ENCODE data around the gene PCDH19.

PCDH19 gene

DNA sequence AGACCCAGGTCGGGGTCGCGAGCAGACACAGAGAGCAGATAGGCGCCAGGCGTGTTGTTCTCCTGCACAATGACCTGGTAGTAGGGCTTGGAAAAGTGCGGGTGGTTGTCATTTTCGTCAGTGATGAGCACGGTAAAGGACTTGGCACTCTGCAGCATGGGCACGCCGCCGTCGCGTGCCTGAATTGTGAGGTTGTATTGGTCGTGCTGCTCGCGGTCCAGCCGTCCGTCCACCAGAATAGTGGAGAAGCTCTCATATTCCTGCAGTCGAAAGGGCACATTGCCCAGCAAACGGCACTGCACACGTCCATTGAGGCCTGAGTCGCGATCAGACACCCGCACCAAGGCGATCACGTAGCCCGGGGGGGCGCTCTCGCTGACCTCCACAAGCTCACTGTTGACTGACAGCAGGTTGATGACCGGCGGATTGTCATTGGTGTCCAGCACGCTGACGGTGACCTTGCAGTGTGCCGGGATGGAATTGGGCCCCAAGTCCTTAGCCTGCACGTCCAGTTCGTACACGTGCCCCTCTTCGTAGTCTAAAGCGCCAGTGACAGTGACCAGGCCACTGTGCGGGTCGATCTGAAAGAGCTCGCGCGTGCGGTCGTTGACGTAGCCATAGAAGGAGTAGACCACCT is 2.8 kb downstream of the PCDH19 start:
- no peak for DNase-seq

DNA sequence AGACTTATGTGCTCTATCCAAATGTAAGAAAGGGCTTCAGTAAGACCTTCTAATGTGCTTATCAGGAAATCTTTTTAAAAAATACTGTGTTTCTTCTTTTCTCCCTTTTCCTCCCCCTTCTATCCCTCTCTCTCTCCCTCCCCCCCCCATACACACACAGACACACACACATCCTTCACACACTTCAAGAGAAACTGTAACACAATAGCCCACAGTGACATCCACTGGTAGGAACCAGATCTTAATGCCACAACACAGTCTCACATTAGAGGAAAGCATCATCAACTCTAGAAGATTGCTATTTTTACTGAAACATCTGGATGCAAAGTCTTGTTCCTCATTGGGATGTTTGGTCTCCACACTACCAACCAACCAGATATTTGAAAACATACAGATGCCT is 4.6 kb downstream of the PCDH19 start:
- no peak for DNase-seq

DNA sequence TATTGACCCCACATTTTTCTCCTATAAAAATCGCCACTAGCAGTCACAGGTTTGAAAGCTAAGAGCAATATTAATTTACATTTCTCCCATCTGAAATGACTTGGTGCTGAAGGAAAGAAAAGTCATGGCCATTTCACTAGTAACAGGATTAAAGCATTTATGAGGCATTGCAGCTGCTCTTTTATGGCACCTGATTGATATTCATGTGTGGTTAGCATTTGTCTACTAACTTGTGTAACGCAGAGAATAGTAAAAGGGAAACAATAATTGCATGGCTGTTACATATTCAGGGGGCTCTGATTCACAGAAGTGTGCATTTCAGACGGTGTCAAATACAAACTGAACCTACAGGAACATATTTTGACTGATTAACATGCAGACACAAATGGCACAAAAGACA is 5.2 kb downstream of the PCDH19 start:
- DNase-seq = no peak

DNA sequence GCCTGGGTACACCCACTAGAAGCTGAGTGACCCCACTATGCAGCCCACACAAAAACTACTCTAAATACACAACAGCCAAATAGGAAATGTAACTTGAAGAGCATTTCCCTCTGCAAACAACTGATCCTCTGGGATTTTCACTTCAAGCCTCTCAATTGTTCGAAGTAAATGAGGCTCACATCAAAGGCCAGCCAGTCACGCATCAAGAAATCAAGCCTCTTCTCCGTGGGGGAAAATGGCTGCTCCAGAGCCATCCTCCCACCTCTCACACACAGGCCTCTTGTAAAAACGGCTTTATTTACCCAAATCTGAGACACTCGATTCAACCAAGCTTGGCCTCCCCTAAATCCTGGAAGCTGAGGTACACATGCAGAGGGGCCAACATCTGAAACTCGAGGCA is 14.3 kb downstream of the PCDH19 start:
- DNase-seq = no peak

DNA sequence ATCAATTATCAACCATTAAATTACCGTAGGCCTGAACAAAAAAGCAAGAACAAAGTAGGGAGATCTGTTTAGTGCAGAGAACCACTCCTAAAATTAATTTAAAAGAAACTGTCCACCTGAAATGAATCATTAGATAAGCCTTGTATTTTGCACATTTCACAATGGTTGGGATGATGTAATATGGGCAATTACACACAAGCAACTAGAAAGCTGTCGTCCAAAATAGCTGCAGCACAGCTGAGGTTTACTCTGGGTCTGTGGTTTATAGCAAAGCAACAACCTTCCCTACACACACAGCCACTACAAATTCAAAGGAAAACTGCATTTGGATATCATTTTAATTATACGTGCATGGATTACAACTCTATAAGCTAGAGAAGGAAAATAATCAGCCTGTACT is 28.5 kb downstream of the PCDH19 start:
- no peak for DNase-seq

DNA sequence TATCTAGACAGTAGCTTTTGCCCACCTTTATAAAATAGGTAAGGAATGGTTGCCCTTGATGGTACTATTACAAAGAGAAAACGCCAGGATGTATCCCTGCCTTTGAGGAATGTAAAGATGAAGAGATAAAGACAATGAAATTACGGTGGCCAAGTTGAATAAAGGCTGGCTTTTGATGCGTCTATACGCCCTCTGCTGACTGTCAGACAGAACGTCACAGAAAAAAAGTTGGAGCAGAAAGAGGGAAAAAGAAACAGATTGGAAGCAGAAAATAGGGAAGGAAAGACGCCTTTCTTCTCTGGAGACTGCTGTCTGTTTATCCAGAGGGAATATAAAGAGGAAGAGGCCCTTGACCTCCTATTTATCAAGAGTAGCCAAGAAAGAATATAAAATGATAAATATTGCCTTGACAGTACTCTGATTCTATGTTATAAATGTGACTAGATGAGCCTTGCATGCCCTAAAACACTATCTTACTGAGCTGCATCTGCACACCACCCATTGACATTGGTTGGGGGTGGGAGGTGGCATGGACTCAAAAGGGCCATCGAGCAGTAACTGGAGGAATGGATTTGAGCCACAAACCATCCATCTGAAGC is 30.6 kb downstream of the PCDH19 start:
- DNase-seq = peak in 1 of 56 donors; percentile 5

DNA sequence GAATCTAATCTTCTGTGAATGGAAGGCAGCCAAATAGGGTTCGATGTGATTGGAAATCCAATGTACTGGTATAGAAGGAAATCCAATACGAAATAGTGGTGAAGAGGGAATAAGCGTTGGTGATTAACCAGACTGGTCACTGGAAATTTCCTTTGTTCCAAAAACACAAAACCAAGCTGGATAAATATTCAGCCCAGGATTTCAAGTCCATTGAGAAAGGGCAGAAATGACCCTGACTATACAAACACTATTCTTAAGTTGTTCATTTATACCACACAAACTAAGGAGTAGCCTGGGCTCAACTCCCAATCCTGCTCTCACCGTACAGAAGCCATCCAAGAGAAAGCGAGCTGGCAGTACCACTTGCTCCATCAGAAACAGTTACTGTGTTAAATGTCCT is 32.2 kb downstream of the PCDH19 start:
- peak in 7 of 56 donors; percentile 0 to 12 (median 2) for DNase-seq

DNA sequence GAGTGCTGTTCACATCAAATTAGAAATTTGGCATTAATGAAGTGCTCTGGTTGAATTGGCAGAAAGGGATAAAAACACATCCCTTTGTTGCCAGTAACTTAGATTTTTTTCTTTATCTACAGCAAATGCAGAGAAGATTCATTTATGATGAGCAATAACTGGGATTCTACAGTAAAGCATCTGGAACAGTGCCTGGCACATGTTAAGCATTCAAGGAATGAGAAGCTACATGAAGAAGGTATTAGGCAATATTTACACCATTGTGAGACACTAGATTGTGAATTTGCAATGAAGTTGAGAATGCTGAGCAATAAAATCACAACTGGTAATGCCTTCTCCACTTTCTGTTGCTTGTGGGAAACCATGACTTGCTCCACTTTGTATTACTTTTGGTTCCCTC is 33.5 kb downstream of the PCDH19 start:
- DNase-seq = no peak

DNA sequence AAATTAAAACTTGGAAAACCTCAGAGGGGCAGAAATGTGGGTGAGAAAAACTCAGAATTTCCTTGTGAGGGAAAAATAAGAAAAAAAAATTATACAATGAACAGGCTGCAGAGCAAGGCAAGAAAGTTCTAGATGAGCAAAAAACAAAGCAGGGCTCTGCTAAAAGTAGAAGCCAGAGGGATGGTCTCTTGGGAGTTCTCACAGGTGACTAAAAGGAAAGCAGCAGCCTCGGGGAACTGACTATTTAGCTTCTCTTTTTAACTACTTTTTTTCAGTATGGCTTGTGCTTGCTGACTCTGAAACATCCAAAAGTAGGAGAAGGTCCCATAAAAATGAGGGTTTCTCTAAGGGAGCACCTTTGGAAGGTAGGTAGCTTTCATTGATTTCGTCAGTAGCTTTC is 36.4 kb downstream of the PCDH19 start:
- DNase-seq = no peak

DNA sequence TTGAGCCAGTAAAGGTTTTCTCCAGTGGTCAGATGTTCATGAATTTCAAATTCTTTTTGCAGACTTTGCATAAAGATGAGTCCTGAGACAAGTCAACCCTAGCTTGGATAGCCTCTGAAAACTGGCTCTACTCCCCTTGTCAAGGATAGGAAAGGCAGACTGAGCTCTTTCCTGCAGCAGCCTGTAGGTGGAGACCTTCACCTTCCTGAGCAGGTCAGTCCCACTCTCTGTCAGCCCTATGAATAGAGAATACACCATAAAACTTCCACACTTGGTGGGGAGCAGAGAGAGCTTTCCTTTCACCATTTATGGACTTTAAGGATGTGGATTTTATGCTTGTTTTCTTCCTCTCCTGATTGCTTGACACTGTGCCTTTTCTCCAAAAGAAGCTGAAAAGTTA is 41.9 kb downstream of the PCDH19 start:
- peak in 1 of 56 donors; percentile 0 for DNase-seq

DNA sequence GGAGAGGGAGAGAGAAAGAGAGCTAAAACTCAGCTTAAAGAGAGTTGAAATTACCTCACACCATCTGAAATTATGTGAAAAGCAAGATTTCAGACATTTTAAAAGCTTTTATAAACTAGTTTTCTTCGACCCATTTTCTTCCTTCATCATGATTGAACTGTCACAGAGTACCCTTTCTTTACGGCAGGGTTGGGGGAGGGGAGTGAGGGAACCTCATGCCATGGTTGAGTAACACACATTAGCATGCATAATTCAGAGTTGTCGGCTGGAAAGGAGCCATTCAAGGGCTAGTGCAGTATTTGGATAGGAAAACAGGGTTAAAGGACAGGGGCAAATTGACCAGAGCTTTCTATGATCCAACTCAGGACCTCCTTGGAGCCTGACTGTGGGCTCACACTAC is 46.2 kb downstream of the PCDH19 start:
- peak in 5 of 56 donors; percentile 0 to 15 (median 3) for DNase-seq

DNA sequence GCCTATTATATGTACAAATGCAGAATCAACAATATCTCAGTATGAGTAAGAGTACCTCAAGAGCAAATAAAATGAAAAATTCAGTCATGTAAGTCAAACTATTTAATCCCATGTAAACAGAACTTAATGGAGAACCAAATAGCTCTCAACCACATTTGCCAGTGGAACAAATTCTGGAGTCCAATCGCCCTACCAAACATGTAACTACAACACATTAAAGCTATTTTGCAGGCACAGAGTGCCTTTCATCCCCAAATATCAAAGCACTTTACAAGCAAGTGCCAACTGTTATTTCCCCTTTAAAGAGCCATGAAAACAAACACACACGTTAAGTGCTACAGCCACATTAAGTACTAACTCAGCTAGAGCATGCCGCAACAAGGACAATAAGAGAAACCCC is 51.3 kb downstream of the PCDH19 start:
- DNase-seq = no peak

DNA sequence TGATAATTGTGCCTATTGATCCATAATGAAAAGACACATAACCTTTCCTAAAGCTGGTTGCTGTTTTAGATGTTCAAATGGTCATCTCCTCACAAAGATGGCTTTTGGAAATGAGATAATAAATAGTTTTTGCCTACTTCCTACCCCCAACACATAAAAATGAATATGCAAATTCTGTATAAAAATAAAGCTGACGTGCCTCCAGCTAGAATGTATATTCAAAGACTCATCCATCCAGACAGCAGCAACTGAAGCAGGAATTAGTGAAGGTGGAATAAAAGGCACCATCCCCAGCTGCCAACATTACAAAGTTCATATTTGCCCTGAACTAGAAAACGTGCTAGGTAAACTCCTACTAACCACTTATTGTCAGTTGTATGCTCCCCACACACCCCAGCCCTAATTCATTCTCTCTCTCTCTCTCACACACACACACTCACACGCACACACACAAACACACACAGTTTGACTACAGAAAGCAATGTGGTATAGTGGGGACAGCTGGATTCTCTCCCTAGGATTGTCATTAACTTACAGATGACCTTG is 53.6 kb downstream of the PCDH19 start:
- no peak for DNase-seq

DNA sequence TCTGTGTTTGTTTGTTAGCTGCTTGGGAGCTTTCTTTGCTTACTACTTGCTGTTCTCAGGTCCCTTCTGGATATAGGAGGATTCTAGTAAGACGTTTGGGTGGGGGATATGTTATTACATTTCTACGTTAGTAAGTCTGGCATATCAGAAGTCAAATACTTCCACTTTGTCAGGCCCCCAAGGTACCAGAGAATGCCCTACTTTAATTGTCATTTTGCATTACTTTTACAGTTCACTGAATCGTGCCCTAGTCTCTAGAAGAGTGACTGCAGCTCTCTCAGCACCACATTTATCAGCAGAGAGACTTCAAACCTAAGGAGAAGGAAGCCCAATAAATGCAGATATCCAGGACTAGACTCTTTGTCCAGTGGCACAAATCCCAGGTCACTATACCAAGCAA is 54.4 kb downstream of the PCDH19 start:
- no peak for DNase-seq

DNA sequence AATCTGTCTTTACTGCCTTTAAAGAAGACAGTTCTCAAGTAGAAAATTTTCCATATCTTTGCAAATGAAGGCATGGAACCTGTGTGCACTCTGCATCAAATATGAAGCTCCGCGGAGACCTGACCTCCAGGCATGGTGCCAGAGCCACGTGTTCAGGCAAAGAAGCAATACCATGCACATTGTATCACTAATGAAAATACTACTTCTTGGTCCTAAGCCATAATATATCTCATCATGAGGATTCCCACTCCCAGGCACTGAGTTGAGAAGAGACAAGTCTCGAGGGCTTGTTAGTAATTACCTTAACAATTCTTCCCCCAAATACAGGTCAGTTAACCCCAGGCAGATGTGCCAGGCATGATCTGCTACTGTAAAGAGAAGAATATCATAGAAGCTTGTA is 56.7 kb downstream of the PCDH19 start:
- no peak for DNase-seq

DNA sequence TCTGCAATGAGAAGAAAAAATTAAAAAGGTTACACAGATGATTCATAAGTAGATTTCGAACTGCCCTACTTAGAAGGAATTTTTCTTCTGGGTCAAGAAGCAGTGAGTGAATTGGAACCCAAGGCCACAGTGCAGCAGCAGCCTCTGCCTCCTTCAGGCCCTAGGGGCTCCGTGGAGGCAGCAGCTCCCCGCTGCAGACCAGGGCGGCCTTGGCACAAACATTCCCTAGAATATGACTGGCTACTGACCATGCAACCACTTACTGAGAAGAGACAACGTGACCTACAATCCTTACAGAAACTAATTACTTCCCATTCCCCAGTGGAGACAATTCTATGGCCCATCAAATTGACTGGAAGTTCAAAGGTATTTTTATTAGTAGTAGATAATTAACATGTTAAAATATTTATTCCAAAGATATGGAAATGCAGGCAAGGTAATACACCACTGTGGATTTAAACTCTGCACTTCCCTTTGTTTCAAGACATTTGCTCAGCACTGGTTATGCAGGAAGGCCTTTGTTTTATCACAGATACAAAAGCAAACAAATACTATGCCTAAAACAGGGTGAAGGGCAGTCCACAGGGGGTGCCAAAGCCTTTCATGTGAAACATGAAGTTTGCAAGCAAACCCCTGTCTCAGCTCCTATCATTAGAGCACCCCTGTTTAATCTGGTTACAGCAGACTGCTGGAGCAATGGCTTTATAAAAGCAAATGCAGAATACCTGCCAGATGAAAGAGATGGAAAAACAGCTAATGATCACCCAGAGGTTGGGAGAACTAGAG is 59.2 kb downstream of the PCDH19 start:
- no peak for DNase-seq

DNA sequence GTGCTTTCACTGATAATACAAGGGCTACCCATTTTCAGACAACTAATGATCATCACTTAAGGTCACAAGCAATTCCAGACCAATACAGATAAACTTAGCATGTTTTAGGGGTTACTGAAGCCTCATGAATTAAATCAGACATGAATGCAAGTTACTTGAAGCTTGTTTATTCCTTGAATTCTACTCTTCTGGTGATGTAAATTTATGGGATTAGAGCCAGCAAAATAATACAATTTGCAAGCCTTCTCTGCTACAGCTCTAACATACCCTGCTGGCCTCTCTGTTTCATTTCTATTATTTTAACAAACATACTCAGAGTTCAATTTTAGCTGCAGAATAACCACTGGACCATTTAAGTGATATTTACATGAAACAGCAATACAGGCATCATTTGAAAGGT is 60.7 kb downstream of the PCDH19 start:
- DNase-seq = no peak

DNA sequence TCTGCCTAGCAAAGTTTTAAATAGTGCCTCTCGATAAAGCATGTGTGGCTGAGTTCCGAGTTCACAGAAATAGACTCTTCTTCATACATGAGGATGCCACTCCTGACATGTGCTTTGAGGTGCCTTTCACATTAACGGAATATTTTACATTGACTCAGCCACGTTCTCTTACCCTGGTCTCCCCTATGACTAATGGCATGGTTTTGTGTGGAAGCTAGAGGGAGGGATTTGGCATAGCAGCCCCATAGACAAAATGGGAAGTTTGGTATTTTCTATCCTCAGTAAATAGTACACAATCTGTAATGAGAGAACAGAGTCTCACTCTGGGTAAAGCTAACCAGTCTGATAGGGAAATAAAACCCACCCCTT is 68.9 kb downstream of the PCDH19 start:
- DNase-seq = no peak

DNA sequence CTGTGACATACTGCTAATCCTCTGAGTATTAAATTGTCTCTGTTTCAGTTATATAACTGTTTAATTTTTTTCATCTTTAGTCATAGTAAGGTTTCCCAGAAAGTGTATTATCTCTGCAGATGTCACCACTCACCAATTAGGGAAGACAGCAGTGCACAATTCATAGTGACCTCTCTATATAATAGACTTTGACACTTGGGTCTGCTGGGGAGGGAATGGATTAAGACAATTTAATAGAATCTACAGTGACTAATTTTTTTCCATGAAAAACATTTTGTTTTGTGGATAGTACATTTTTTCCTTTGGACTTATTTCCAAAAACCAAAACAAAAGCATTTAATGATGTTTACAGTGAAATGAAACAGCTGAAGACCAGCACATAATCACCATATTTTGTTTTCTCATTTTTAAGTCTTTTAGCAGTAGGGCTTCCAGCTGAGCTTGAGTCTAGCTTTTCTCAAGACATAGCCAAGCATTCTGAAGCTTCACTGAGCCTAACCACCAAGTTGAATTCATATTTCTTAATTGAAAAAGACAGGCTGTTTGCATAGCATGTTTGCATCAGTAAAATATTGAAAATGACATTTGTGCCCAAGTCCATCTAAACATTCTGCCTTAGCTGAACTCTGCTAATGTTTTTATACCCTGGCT is 69.5 kb downstream of the PCDH19 start:
- no peak for DNase-seq

DNA sequence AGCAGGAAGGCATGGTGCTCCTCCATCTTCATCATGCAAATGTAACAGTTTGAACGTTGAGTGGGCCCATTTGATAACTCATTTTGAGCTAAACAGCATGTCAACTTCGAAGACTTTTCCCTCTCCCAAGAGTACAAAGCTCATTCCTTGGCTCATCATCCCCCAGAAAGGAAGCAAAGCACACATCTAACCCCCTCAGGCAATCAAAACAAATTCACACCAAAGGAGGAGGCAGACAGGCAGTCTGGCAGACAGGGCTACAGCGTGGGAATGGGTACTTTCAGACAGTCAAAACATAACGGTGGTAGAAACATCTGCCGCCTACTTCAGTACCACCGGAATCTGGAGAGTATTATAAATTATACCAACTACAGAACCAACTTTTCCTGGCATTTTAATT is 81.7 kb downstream of the PCDH19 start:
- DNase-seq = no peak

DNA sequence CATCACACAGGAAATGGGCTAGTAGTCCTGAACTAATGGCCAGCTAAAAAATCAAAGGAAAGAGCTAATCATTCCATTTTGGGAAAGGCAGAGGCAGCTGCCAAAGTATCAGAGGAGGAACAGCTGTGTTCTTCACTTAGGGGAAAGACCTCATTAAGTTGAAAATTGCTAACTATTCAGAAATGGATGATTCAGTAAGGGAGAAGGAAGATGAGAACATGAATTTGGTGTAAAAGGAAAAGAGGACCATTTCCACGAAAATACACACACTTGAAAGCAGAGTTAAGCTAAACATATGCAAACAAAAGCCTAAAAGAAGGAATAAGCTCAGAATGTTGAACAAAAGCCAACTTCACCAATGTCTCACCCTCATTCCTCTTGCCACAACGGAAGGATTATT is 90.4 kb downstream of the PCDH19 start:
- DNase-seq = no peak

DNA sequence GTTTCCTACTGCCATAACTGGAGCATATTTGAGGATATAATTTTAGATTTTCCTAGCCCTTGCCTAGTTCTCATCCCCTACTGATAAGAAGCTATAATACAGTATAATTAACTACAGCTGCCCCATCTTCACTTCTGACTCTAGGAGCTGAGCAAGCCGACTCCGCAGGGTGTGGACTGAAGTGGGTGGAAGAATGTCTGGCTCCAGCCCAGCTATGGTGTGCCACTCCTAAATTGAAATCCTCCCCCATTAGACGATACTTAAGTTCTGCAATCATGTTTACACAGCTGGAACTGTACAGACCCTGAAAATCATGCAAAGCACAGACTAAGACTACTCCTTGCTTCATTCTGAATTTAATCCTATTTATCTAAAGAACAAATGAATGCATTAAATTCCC is 93.1 kb downstream of the PCDH19 start:
- no peak for DNase-seq
